Measurements from ENCODE around the gene CACNA2D4. TPM values are rescaled to one million over a fixed set of nuclear protein-coding genes. Genes with fewer than 3 reads are reported as not detected.

Gene CACNA2D4
- total RNA-seq, 1 experiment from 2014 or later = not detected

DNA sequence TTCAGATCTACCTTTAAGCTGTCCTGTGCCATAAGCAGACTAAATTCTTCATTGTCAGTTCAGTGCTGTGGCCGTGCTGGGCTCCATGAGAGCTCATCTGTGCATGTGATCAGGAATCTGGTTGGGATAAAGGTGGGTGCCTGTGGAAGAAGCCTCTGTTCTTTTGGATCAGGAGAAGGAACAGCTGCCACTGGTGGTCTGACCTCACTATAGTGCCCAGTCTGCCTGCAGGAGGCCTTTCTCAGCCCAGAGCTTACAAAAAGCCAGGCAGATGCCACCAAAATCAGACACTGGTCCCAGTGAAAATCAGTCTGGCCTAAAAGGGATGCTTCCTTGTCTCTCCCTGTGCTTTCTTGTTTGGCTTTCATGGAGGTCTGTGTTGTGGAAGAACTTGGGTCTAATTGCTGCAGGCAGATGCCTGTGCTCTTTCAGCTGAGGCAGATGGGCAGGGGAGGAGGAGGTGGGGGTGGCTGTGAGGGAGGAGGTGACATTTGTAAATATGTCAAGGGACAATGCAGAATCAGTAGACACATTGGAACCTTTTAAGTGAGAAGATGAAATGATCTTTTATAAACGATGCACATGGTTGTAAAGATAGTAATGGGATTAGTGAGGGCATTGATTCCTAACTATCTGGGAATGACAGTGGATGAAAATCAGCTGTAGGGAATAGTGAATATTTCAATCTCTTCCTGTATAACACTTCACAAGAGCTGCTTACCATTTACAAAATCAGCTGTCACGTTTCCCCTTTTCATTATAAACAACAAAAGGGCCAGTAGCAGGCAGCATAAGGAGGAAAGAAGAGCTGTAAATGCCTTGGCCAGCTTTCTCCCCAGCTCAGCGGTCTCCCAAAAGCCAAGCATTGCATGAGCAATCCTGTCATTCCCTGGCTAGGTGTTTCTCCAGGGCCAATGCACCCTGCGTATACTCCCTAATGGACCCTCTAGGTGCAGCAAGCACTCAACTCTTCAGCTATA, 44.6 kb downstream of the CACNA2D4 start:
- no peak for DNase-seq (ENCODE audit: extremely low read depth, low read depth)

DNA sequence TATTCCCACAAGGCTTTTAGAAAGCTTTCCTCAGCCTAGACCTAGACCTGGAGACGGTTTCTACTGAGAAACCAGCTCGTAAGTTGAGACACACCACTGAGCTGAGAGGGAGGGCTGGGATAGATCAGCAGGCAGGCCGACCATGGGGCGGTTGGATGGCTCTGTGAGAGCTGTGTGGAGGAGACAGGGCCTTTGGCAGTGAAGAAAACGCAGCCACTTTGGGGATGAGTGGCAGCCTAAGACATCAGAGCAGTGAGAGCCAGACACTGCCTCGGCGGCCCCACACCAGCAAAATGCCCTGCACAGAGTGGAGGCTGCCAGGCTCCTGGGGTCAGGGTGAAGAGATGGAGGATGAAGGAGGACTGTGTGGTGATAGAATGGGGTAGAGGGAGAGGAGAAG, 46.0 kb downstream of the CACNA2D4 start:
- DNase-seq (ENCODE audit: extremely low read depth, low read depth) = no peak

DNA sequence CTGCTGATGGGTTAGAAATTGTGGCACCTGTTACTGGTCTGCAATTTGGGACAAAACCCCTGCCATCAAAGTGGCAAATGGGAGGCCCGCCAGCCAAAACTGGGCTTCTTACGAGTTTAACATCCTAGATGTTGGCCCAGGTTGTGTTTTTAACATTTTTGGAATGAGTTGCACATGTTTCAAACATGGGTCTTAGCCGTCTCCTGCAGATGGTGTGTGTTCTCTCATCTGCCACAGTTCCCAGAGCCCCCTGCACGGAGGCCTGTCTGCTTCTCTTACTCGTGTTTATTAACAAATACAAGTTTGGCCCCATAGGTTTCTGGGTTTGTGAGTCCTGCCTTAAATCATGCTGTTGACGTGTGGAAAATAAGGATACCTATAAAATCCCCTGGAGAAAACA, 46.5 kb downstream of the CACNA2D4 start:
- no peak for DNase-seq (ENCODE audit: extremely low read depth, low read depth)

DNA sequence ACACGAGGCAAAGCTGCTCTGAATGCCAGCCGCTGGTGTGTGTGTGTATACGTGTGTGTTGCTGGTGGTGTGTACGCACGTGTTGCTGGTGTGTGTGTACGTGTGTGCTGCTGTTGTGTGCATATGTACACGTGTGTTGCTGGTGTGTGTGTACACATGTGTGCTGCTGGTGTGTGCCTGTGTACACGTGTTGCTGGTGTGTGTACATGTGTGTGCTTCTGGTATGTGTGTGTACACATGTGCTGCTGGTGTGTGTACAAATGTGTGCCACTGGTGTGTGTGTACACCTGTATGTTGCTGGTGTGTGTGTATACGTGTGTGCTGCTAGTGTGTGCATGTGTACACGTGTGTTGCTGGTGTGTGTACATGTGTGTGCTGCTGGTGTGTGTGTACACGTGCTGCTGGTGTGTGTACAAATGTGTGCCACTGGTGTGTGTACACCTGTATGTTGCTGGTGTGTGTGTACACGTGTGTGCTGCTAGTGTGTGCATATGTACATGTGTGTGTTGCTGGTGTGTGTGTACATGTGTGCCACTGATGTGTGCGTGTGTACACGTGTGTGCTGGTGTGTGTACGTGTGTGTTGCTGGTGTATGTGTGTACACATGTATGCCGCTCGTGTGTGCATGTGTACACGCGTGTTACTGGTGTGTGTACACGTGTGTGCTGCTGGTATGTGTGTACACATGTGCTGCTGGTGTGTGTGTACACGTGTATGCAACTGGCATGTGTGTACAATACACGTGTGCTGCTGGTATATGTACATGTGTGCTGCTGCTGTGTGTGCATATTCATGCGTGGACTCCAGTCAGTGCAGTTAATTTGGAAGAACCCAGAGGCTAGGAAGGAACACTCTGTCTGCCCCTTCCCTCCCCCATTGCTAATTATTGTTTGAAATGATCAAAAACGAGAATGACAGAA, 47.2 kb downstream of the CACNA2D4 start:
- no peak for DNase-seq (ENCODE audit: extremely low read depth, low read depth)

DNA sequence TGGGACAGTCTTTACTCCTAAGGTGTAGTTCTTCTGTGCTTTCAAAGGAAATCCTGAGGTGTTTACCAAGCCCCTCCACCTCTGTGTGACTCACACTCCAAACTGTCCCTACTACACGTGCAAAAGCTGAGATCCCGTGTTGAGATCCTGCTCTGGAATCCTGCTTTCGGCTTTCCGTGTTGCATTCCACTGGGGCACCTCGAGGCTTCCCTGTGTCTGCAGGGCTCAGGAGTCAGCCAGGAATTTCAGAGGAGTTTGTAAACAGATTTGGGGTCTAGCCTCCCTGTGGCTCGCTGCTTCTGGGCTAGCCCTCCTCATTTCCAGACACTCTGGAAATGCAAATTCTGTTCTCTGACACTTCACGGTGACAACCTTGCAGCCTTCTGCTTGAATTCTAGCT, 48.4 kb downstream of the CACNA2D4 start:
- DNase-seq (ENCODE audit: extremely low read depth, low read depth) = no peak

DNA sequence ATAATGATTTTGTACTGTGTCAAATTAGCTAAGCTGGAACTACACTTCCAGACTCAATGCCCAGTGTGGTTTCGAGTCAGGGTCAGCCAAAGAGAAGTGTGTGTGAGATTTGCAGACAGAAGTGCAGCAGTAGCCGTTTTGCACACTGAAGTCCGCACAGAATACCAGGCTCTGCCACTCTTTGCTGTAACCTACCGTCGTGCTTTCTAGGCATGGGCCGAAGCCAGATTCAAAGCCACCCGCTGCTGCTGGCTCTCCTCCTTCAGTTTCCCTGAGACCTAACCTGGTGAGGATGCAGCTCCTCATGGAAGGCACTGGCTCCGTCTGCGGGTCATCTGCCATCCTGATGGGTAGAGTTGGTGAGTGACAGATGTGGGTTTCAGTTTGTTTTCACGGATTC, 49.3 kb downstream of the CACNA2D4 start:
- no peak for DNase-seq (ENCODE audit: extremely low read depth, low read depth)

DNA sequence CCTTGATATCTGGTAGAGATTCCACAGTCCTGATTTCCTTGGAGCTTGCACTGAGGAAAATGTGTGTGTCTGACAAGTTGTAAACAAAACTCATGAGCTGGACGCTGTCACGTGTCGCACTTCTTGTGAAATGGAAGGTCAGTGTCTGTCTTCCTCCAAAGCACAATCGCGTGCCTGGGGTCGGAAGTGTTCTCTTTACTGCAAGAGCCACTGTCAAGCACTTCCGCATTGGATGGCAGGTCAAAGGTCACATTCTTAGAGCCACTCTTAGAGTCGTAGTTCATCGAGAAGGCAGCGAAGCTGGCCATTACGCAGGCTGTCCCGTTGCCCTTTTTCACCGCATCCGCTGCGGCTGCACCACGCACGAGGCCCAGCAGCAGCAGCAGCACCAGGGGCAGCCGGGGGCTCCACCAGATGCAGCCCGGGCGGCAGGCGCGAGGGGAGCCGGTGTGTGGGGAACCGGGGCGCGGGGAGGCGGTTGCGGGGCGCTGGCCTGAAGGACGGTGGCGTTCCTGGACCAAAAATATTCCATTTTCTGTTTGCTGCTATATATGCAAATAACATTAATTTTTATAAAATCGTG, 53.1 kb downstream of the CACNA2D4 start:
- no peak for DNase-seq (ENCODE audit: extremely low read depth, low read depth)

DNA sequence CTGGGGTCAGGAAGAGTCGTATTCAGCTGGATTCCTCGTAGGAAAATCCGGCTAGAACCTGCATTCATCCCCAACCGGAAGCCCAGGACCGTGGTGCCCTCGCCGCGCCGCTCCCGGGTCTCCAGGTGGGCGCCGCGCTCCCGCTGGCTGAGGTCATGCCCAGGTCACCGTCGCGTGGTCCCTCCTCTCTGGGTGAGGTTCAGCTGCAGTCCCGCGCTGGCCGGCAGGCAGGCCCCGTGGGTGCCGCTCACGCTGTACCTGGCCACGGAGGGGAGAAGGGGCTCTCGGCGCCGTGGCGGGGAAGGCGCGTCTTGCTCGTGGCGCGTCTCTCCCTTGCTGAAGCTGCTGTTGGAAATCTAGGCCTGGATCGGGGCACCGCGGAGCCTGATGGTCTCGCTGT, 53.6 kb downstream of the CACNA2D4 start:
- DNase-seq (ENCODE audit: extremely low read depth, low read depth) = no peak

DNA sequence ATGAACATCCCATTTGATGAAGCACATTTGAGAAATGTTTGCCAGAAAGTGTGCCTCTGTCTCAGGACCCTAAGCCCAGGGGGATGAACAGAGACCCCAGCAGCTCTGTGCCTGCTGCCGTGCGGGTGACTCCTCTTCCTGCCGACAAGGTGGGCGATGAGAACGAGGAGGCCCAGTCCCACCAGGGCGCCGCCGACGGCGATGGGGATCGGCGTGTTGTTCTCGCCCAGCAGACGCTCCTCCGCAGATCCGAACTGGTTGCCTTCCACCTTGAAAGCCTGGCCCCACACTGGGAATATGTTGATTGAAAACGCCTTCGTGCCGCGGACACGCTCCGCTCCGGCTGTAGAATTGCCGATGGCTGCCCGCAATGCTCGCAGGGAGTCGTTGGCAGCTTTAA, 54.0 kb downstream of the CACNA2D4 start:
- no peak for DNase-seq (ENCODE audit: extremely low read depth, low read depth)

DNA sequence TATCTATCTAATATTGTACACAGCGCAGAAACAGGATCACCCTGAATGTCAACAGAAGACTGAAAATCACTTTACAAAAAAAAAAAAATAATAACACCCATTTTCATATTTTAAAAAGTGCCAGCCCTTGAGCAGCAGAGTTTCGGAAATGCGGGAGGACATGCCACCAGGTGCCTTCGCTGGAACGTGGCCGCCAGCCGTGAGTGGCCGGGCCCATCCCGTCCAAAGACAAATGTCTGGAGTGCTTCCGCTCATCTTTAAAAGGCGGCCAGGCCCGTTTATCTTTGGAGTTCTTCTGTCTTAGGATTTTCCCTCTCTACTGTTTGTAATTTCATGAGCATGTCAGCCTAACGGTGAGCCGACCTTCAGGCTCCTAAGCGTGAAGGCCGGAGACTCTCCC, 54.6 kb downstream of the CACNA2D4 start:
- DNase-seq (ENCODE audit: extremely low read depth, low read depth) = no peak

DNA sequence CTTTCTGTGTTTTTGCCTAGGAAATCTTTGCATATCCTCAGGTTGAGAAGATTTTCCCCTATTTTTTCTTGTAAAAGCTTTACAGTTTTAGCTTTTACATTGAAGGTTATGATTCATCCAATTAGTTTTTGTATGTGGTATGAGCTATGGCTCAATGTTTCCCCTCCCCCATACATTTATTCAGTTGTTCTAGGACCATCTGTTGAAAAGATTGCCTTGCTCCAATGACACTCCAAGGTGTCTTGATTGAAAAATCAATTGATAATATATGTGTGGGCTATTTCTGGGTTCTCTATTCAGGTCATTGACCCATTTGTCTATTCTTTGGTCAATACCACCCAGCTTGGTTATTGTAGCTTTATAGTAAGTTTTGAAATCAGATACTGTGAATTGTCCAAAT, 55.5 kb downstream of the CACNA2D4 start:
- no peak for DNase-seq (ENCODE audit: extremely low read depth, low read depth)

DNA sequence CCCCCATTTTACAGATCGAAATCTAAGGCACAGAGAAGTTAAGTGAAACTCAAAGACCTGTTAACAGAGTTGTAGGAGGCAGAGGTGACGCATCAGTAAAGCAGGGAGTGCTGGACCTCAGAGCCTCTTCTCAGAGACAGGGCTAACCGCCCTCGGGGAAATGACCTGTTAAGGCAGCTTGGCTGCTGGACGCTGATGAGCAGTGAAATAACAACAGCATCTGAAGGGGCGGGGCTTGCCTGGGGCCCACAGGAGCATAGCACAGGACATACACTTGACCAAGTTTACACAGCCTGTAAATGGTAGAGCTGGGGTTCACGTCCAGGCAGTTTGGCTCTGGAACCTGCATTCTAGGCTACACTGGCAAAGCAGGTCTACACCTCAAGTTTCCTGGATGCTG, 58.8 kb downstream of the CACNA2D4 start:
- no peak for DNase-seq (ENCODE audit: extremely low read depth, low read depth)

DNA sequence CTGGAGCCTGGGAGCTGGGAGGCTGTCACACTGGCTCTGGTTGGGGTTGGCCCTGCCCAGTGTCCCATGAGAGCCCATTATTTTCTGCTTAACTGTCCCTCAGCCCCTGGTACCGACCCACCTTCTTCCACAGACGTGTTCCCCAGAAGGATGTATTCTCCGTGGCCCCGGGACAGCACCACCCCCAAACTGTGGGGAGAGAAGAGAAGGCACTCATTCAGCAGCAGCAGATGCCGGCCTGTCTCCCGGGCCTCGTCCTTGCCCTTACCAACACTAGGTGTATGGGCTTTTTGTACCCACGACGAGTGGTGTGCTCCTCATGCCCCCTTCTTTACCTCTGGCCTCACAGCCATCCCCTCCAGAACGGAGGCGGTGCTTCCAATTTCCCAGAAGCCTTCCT, 60.0 kb downstream of the CACNA2D4 start:
- no peak for DNase-seq (ENCODE audit: extremely low read depth, low read depth)

DNA sequence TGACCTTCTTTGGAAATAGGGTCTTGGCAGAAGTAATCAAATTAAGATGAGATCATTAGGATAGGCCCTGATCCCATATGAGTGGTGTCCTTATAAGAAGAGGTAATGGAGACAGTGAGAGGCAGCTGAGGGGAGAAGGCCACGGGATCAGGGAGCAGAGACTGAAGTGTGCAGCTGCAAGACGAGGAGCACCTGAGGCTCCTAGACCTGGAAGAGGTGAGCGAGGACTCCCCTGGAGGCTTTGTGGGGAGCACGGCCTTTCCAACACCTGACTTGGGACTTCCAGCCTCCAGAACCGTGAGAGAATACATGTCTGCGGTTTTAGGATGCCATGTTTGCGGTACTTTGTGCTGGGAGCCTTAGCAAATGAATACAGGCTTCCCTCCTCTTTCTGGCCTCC, 60.6 kb downstream of the CACNA2D4 start:
- DNase-seq (ENCODE audit: extremely low read depth, low read depth) = no peak

DNA sequence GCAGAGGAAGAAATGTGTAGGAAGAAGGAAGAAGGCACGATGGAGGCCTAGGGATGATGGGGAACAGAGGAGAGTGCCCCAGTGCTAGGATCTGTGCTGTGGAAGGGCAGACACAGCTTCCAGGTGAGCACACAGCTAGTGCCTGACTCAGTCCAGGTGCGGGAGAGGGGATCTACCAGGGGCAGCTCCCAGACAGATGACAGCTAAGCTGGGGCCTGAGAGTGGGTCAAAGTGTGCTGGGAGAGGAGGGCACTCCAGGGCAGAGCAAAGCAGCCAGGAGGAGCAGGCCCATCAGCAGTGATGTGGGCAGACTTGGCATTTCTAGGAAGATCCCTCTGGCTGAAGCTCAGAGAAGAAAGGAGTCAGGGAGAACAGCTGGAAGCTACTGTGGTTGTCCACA, 61.4 kb downstream of the CACNA2D4 start:
- DNase-seq (ENCODE audit: extremely low read depth, low read depth) = no peak

DNA sequence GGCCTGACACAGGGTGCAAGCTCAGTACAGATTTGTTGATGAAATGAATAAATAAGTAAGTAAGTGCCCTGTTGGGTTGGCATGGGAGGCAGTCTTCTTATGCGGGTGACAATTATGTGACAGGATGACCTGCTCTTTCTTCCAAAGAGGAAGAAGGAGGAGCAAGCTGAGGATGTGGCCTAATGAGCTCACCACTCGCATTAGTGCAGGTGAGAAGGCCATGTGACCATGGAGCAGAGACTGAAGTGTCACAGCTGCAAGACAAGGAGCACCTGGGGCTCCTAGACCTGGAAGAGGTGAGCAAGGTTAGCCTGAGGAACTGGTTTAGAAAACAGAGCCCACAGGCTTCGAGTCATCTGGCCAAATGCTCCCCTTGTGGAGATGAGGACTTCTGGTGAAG, 63.2 kb downstream of the CACNA2D4 start:
- DNase-seq (ENCODE audit: extremely low read depth, low read depth) = no peak

DNA sequence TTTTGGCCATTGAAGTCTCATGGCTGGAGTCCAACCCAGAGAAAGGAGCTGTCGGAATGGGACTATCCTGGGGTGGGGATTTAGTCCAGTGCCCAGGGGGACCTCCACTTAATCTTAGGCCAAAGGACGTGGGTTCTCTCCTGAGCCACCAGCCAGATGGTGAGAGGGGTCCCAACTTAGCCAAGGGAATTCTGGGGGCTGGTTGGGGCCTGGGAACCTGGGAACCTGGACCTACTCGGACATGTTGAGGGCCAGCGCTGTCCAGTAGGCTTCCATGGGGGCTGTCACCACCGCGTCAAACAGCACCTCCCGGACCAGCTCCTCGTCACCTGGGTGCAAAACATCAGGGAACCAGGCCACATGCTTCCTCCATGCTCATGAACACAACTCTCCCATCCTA, 64.7 kb downstream of the CACNA2D4 start:
- no peak for DNase-seq (ENCODE audit: extremely low read depth, low read depth)

DNA sequence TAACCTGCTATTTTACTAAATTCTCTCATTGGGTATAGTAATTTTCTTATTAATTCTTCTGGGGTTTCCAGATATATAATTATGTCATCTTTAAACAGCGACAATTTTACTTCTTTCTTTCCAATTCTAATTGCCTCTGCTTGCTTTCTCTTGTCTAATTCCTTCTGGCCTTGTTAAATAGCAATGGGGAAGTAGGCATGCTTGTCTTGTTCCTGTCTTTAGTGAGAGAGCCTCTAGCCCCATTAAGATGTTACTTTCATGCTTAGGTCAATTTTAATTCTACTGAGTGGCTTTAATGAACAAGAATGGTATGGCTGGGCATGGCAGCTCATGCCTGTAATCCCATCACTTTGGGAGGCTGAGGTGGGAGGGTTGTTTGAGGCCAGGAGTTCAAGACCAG, 66.4 kb downstream of the CACNA2D4 start:
- no peak for DNase-seq (ENCODE audit: extremely low read depth, low read depth)

DNA sequence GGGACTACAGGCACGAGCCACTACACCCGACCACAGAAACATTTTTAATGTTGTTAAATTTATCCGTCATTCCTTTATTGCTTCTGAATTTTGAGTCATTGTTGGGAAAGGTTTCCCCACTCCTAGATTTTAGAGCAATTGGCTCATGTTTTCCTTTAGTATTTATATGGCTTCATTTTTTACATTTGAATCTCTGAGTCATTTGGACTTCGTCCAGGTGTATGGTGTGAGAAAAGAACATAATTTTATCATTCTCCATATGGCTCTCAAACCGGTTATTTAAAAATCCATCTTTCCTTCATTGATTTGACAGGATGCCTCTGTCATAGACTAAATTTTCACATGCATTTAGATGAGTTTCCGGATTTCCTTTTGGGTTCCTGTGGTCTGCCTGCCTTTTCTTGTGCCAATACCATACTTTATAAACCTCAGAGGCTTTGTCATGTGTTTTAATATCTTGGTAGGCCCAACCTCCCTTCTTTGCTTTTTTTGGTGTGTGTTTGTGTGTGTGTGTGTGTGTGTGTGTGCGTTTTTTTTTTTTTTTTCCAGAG, 67.2 kb downstream of the CACNA2D4 start:
- DNase-seq (ENCODE audit: extremely low read depth, low read depth) = no peak

DNA sequence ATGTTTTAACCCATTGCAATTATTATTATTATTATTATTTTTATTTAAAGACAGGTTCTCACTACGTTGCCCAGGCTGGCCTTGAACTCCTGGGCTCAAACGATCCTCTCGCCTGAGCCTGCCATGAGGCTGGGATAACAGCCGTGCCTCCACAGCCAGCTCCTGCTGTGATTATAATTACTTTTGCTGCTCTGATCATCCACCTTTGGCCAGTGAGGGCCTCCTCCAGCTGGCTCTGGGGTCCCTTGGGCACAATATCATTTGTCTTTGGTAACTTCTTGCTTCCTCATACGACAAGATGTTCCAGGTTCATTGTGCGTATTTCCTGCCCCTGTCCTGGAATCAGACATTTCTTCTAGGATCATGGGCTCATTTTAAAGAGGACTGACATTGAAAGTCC, 69.7 kb downstream of the CACNA2D4 start:
- DNase-seq (ENCODE audit: extremely low read depth, low read depth) = no peak

DNA sequence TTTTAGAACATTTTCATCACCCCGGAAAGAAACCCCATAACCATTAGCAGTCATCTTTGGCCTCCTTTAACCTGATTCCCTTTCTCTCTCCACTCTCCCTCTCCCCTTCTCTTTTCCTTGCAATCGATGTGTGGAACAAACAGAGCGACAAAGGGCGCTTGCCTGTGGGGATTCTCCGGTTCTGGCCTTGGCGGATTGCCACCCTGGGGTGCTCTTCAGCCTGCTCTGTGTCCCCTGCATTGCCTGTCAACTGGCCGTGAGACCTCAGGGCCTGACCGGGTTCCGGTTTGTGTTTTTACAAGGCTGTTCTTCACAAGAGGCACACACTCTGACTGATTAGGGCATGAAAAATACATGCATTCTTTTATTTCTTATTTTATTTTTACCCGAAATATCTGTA, 70.3 kb downstream of the CACNA2D4 start:
- DNase-seq (ENCODE audit: extremely low read depth, low read depth) = no peak

Data from NCI-H460 (cell line).